ENCODE data around the gene CELF4. TPM values are rescaled to one million over a fixed set of nuclear protein-coding genes. Genes with fewer than 3 reads are reported as not detected.

The CELF4 gene
- total RNA-seq, 1 experiment from 2014 or later, result 0.11 TPM

DNA sequence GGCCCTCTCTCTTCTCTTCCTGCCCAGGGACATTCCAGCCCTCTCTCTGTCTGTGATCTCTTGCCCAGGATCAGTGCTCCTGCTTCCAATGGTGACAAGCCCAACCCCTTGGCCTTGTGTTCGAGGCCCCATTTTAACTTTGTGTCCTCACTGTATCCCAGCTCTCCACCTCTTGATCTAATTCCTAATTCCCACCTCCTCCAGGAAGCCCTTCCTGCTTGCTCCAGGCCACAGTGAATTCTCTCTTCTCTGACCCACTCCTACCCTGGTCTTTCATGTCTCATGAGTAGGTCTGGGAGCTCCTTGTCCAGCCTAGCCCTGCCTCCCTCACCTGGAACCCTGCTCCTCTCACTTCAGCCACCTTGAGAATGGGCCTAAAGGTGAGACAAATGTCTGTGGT, 249.1 kb downstream of the CELF4 start:
- Mint-ChIP-seq H3K27ac (ENCODE audit: unreplicated experiment) (no peak overlapping the region), H3K9me3 (ENCODE audit: unreplicated experiment) (no peaks in the 10 kb centered on the region), H3K27me3 (ENCODE audit: insufficient read depth, unreplicated experiment) (no peaks in the 10 kb centered on the region), H3K4me3 (ENCODE audit: unreplicated experiment) (no peak overlapping the region), H3K4me1 (ENCODE audit: low read depth, unreplicated experiment) (no peaks in the 10 kb centered on the region), H3K36me3 (ENCODE audit: insufficient read depth, unreplicated experiment) (no peaks in the 10 kb centered on the region)
- CTCF ChIA-PET, result no interaction called here
- DNase-seq, result no peak
- TF ChIP-seq, protein P1, sequence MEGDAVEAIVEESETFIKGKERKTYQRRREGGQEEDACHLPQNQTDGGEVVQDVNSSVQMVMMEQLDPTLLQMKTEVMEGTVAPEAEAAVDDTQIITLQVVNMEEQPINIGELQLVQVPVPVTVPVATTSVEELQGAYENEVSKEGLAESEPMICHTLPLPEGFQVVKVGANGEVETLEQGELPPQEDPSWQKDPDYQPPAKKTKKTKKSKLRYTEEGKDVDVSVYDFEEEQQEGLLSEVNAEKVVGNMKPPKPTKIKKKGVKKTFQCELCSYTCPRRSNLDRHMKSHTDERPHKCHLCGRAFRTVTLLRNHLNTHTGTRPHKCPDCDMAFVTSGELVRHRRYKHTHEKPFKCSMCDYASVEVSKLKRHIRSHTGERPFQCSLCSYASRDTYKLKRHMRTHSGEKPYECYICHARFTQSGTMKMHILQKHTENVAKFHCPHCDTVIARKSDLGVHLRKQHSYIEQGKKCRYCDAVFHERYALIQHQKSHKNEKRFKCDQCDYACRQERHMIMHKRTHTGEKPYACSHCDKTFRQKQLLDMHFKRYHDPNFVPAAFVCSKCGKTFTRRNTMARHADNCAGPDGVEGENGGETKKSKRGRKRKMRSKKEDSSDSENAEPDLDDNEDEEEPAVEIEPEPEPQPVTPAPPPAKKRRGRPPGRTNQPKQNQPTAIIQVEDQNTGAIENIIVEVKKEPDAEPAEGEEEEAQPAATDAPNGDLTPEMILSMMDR (IDR thresholded peaks at IDR 0.05; ENCODE audit: insufficient read depth in 1 of 2, low read depth in 1 of 2, low read length in 1 of 2, severe bottlenecking in 1 of 2, unreplicated experiment in 1 of 2), result no peak
- intact Hi-C loops (cut with micrococcal nuclease; ENCODE audit: unreplicated experiment), result no loop called here
- no TSS peak for BruUV-seq (replicated peaks)
- POLR2A ChIA-PET, result no interaction called here
- Histone ChIP-seq H3K4me1 (no peaks in the 10 kb centered on the region), H3K27me3 (replicated peaks; ENCODE audit: control insufficient read depth, insufficient read depth, low read length) (no peaks in the 10 kb centered on the region), H3K4me3 (ENCODE audit: low read depth, low read length) (no peak overlapping the region), H3K36me3 (ENCODE audit: control insufficient read depth, insufficient read depth, low read length) (no peaks in the 10 kb centered on the region), H3K9me3 (no peaks in the 10 kb centered on the region)

DNA sequence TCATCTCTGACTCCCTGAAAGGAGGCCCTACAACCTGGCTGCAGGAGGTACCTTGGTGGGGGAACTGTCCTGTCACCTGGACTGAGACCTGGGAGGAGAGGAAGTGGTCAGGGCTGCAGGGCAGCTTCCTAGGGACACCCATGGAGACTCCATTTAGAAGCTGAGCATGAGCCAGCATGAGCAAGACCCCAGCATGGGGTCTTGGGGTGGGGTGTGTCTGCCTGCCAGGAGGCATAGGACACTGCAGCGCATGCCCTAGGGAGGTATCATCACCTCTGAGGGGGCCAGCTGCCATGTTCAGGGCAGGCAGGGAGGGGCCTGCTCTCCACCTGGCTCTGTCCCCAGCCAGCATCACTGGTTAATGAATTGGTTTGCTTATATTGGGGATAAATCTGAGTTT, 249.7 kb downstream of the CELF4 start:
- Histone ChIP-seq H3K9me3 (no peaks in the 10 kb centered on the region), H3K27me3 (replicated peaks; ENCODE audit: control insufficient read depth, insufficient read depth, low read length) (no peaks in the 10 kb centered on the region), H3K4me1 (no peaks in the 10 kb centered on the region), H3K4me3 (ENCODE audit: low read depth, low read length) (no peak overlapping the region), H3K36me3 (ENCODE audit: control insufficient read depth, insufficient read depth, low read length) (no peaks in the 10 kb centered on the region)
- Mint-ChIP-seq H3K36me3 (ENCODE audit: insufficient read depth, unreplicated experiment) (no peaks in the 10 kb centered on the region), H3K4me3 (ENCODE audit: unreplicated experiment) (no peak overlapping the region), H3K9me3 (ENCODE audit: unreplicated experiment) (no peaks in the 10 kb centered on the region), H3K4me1 (ENCODE audit: low read depth, unreplicated experiment) (no peaks in the 10 kb centered on the region), H3K27ac (ENCODE audit: unreplicated experiment) (no peak overlapping the region), H3K27me3 (ENCODE audit: insufficient read depth, unreplicated experiment) (no peaks in the 10 kb centered on the region)
- ChIA-PET POLR2A (no interaction called here), CTCF (no interaction called here)
- TF ChIP-seq, protein P1 (IDR thresholded peaks at IDR 0.05; ENCODE audit: insufficient read depth in 1 of 2, low read depth in 1 of 2, low read length in 1 of 2, severe bottlenecking in 1 of 2, unreplicated experiment in 1 of 2), result no peak
- intact Hi-C loops (cut with micrococcal nuclease; ENCODE audit: unreplicated experiment), result no loop called here
- no peak for DNase-seq
- no TSS peak for BruUV-seq (replicated peaks)

DNA sequence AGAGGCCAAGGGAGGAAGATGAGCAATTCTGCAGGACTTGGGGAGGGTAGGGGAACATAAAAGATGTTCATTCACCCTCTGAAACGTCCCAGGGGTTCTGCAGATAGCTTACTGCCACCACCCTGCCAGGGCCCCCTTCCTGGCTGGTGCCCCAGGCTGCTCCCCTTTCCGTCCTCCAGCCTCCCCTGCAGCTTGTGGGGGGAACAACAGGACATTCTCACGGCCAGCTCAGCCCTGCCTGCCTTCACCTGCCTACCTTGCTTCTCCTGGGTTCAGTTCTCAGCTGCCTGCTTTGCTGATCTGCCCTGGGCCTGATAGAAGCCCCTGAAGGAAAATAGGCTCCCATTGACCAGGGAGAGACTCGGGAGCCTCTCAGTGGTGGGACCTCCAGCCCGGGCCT, 251.1 kb downstream of the CELF4 start:
- Mint-ChIP-seq H3K4me1 (ENCODE audit: low read depth, unreplicated experiment) (peaks cover 5% of the 10 kb centered on the region), H3K4me3 (ENCODE audit: unreplicated experiment) (no peak overlapping the region), H3K36me3 (ENCODE audit: insufficient read depth, unreplicated experiment) (no peaks in the 10 kb centered on the region), H3K9me3 (ENCODE audit: unreplicated experiment) (no peaks in the 10 kb centered on the region), H3K27ac (ENCODE audit: unreplicated experiment) (no peak overlapping the region), H3K27me3 (ENCODE audit: insufficient read depth, unreplicated experiment) (no peaks in the 10 kb centered on the region)
- CTCF ChIA-PET, result no interaction called here
- intact Hi-C loops (cut with micrococcal nuclease; ENCODE audit: unreplicated experiment), result no loop called here
- H3K9me3 ChIP-seq, result no peaks in the 10 kb centered on the region
- TF ChIP-seq, protein P1 (IDR thresholded peaks at IDR 0.05; ENCODE audit: insufficient read depth in 1 of 2, low read depth in 1 of 2, low read length in 1 of 2, severe bottlenecking in 1 of 2, unreplicated experiment in 1 of 2), result no peak
- H3K4me3 ChIP-seq (ENCODE audit: low read depth, low read length), result no peak overlapping the region
- DNase-seq, result no peak
- BruUV-seq (replicated peaks), result no TSS peak
- H3K27me3 ChIP-seq (replicated peaks; ENCODE audit: control insufficient read depth, insufficient read depth, low read length), result no peaks in the 10 kb centered on the region
- H3K36me3 ChIP-seq (ENCODE audit: control insufficient read depth, insufficient read depth, low read length), result no peaks in the 10 kb centered on the region
- POLR2A ChIA-PET, result no interaction called here
- H3K4me1 ChIP-seq, result no peaks in the 10 kb centered on the region
